Stimulated activated naive CD4-positive, alpha-beta T cell treated with Interleukin-2 at 50 U/mL for 16 hours (primary cell): Measurements from ENCODE around the gene CD163L1.

Experiments
- DNase-seq: peaks from one replicate; lab custom pipeline; 2025; lab: John Stamatoyannopoulos, UW

CD163L1 gene

DNA sequence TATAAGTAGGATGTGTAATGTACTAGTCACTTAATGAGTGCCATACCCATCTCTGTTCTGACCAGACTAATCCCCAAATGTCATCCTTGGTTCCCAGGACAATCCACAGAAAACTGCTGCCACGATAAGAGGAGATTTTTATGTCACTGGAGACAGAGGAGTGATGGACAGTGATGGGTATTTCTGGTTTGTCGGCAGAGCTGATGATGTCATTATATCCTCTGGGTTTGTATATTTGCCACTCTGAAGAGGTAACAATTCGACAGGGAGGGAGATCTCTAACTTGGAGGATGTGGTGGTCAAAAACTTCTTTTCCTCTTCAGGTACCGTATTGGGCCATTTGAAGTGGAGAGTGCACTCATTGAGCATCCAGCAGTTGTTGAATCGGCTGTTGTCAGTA lies 119.8 kb downstream of the CD163L1 start:
- DNase-seq: no peak

DNA sequence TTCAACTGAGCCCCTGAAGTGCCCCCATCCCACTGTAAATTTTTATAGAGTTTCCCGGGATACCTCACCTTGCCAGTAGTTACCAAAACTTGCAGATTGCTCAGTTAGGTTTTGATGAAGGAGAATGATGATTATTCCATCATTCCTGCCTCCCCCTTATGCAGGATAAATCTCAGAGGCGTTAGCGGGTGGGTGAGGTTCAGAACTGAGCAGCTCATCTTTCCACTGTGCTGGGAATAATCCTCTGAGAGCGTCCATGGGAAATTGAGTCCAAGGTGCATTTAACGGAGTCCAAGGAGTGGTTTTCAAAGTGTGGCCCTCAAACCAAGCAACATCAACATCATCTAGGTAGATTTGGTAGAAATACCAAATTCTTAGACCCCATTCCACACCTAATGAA lies 121.4 kb downstream of the CD163L1 start:
- DNase-seq: no peak

DNA sequence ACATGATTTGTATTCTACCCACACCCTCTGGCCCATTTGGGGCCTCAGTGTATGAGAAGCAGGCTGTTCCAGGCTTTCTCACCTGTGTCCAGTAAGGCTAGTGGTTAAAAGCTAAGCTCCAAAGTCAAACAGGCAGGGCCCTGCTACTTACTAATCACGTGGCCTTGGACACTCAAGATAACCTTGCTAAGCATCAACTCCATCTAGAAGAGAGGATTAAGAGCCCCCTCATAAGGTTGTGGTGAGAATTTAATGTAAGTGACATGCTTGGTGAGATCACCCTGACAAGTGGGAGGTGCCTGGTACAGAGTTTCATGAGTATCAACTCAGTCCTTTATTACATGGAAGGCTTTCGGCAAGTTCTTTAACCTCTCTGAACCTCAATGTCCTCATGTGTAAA lies 122.3 kb downstream of the CD163L1 start:
- DNase-seq: no peak

DNA sequence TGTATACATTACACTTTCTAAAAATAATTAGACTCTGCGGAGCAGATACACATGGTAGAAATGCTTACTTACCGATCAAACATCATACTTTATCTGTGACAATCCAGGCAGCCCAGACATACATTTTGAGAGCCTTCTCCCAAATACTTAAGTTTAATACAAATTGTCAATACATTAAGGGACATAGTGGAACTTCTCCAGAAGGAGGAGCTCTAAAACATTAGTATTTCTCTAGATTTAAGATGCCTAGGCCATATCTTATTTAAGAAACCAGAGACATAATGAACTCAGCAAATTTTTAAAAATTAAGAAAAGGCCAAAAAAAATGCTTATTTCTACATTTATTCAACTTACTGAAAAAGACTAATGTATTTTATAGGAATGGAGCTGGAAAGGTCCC lies 124.0 kb downstream of the CD163L1 start:
- DNase-seq: no peak

DNA sequence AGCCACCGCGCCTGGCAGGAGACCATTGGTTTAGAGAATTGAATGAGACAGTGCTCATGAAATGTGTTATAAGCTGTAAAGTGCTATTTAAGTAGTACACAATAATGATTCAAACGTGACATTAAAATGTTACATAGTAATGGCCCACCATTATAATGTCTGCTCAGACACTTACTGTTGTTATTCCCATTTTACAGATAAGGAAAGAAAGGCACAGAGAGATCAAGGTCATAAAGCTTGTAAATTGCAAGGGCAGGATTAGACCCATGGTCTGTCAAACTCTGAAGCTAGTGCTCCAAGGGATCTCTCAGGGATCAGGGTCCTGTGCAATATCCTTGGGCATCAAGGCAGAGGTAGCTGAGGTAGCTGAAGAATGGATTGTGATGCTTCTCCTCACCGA lies 133.9 kb downstream of the CD163L1 start:
- no peak for DNase-seq
